ENCODE results near the gene MBD2. TPM values are rescaled to one million over a fixed set of nuclear protein-coding genes. Genes with fewer than 3 reads are reported as not detected.

MBD2 gene
- total RNA-seq, 1 donor from 2014 or later = 27.7 TPM

GRCh38 chr18:54242327-54242726 lies 17.9 kb upstream of the MBD2 start:
- no peak for DNase-seq (ENCODE audit: low spot score)
- Mint-ChIP-seq H3K27me3 (ENCODE audit: unreplicated experiment) (peaks cover 5% of the 10 kb centered on the region), H3K27ac (ENCODE audit: unreplicated experiment) (no peak overlapping the region), H3K4me3 (ENCODE audit: unreplicated experiment) (no peak overlapping the region), H3K36me3 (ENCODE audit: low read depth, unreplicated experiment) (peaks cover 5% of the 10 kb centered on the region), H3K4me1 (ENCODE audit: unreplicated experiment) (peaks cover 8% of the 10 kb centered on the region), H3K9me3 (ENCODE audit: unreplicated experiment) (no peaks in the 10 kb centered on the region)
- TF ChIP-seq, protein P1, sequence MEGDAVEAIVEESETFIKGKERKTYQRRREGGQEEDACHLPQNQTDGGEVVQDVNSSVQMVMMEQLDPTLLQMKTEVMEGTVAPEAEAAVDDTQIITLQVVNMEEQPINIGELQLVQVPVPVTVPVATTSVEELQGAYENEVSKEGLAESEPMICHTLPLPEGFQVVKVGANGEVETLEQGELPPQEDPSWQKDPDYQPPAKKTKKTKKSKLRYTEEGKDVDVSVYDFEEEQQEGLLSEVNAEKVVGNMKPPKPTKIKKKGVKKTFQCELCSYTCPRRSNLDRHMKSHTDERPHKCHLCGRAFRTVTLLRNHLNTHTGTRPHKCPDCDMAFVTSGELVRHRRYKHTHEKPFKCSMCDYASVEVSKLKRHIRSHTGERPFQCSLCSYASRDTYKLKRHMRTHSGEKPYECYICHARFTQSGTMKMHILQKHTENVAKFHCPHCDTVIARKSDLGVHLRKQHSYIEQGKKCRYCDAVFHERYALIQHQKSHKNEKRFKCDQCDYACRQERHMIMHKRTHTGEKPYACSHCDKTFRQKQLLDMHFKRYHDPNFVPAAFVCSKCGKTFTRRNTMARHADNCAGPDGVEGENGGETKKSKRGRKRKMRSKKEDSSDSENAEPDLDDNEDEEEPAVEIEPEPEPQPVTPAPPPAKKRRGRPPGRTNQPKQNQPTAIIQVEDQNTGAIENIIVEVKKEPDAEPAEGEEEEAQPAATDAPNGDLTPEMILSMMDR (IDR thresholded peaks at IDR 0.05; ENCODE audit: unreplicated experiment) = no peak

DNA sequence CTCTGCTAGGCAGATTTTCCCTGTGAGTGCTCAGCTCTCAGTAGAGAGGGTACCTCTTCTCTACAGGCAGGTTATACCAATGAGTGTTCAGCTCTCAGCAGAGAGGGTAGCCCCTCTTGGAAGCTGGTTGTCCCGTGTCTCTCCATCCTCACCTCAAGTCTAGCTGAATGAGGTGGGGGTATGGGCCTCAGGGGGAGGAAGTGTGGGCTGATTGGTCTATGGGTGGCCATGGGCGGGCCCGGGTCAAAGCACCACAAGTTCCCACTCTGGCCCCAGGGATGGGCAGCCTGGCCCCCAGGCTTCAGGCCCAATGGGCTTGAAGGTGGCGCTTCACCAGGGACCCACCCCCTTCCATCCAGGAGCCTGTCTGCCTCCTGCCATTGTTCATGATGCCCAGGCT lies 17.0 kb upstream of the MBD2 start:
- TF ChIP-seq, protein P1 (IDR thresholded peaks at IDR 0.05; ENCODE audit: unreplicated experiment) = no peak
- Mint-ChIP-seq H3K36me3 (ENCODE audit: low read depth, unreplicated experiment) (peaks cover 5% of the 10 kb centered on the region), H3K4me3 (ENCODE audit: unreplicated experiment) (no peak overlapping the region), H3K27me3 (ENCODE audit: unreplicated experiment) (peaks cover 5% of the 10 kb centered on the region), H3K9me3 (ENCODE audit: unreplicated experiment) (no peaks in the 10 kb centered on the region), H3K4me1 (ENCODE audit: unreplicated experiment) (peaks cover 2% of the 10 kb centered on the region), H3K27ac (ENCODE audit: unreplicated experiment) (no peak overlapping the region)
- DNase-seq (ENCODE audit: low spot score) = no peak

- H3K4me3 Mint-ChIP-seq (ENCODE audit: unreplicated experiment) = no peak overlapping the region
- DNase-seq (ENCODE audit: low spot score) = no peak
- no peak overlapping the region for H3K27ac Mint-ChIP-seq (ENCODE audit: unreplicated experiment)
Observed at GRCh38 chr18:54240629-54241107, 16.2 kb upstream of the MBD2 start.

GRCh38 chr18:54239601-54240000 lies 15.1 kb upstream of the MBD2 start:
- TF ChIP-seq, protein P1 (IDR thresholded peaks at IDR 0.05; ENCODE audit: unreplicated experiment) = no peak
- no peaks in the 10 kb centered on the region for H3K9me3 Mint-ChIP-seq (ENCODE audit: unreplicated experiment)
- peaks cover 5% of the 10 kb centered on the region for H3K27me3 Mint-ChIP-seq (ENCODE audit: unreplicated experiment)
- DNase-seq (ENCODE audit: low spot score) = no peak
- peaks cover 13% of the 10 kb centered on the region for H3K4me1 Mint-ChIP-seq (ENCODE audit: unreplicated experiment)
- H3K4me3 Mint-ChIP-seq (ENCODE audit: unreplicated experiment) = no peak overlapping the region
- no peak overlapping the region for H3K27ac Mint-ChIP-seq (ENCODE audit: unreplicated experiment)
- H3K36me3 Mint-ChIP-seq (ENCODE audit: low read depth, unreplicated experiment) = peaks cover 5% of the 10 kb centered on the region

More at GRCh38 chr18:54240629-54241107, 16.2 kb upstream of the MBD2 start:
- H3K9me3 Mint-ChIP-seq (ENCODE audit: unreplicated experiment) = no peaks in the 10 kb centered on the region
- H3K4me1 Mint-ChIP-seq (ENCODE audit: unreplicated experiment) = peaks cover 6% of the 10 kb centered on the region
- TF ChIP-seq, protein P1 (IDR thresholded peaks at IDR 0.05; ENCODE audit: unreplicated experiment) = no peak
- H3K36me3 Mint-ChIP-seq (ENCODE audit: low read depth, unreplicated experiment) = peaks cover 5% of the 10 kb centered on the region
- H3K27me3 Mint-ChIP-seq (ENCODE audit: unreplicated experiment) = peaks cover 5% of the 10 kb centered on the region

GRCh38 chr18:54239091-54239490 lies 14.6 kb upstream of the MBD2 start:
- TF ChIP-seq, protein P1 (IDR thresholded peaks at IDR 0.05; ENCODE audit: unreplicated experiment) = no peak
- Mint-ChIP-seq H3K4me3 (ENCODE audit: unreplicated experiment) (no peak overlapping the region), H3K27me3 (ENCODE audit: unreplicated experiment) (peaks cover 5% of the 10 kb centered on the region), H3K36me3 (ENCODE audit: low read depth, unreplicated experiment) (peaks cover 5% of the 10 kb centered on the region), H3K9me3 (ENCODE audit: unreplicated experiment) (no peaks in the 10 kb centered on the region), H3K4me1 (ENCODE audit: unreplicated experiment) (peaks cover 16% of the 10 kb centered on the region), H3K27ac (ENCODE audit: unreplicated experiment) (no peak overlapping the region)
- no peak for DNase-seq (ENCODE audit: low spot score)
